ENCODE data around the gene SAP30. TPM values are rescaled to one million over a fixed set of nuclear protein-coding genes. Genes with fewer than 3 reads are reported as not detected.

SAP30 gene
- total and polyA plus RNA-seq, 2 experiments from 2014 or later, result 9.3 to 16.5 TPM

GRCh38 chr4:173325007-173325736 lies 45.6 kb upstream of the SAP30 start:
- peaks cover 9% of the 10 kb centered on the region; the same call in 1 of the 2 replicates for H3K36me3 ChIP-seq (ENCODE audit: insufficient read depth)
- H3K4me1 Mint-ChIP-seq, result peaks cover 4% of the 10 kb centered on the region; the same call in 2 of the 3 replicates
- H4K20me1 ChIP-seq (replicated peaks; ENCODE audit: insufficient read depth), result no peaks in the 10 kb centered on the region
- H3K79me2 ChIP-seq (replicated peaks; ENCODE audit: insufficient read depth), result no peaks in the 10 kb centered on the region
- H3K36me3 Mint-ChIP-seq (ENCODE audit: low read depth), result peaks cover 52% of the 10 kb centered on the region
- TF ChIP-seq, protein P1, sequence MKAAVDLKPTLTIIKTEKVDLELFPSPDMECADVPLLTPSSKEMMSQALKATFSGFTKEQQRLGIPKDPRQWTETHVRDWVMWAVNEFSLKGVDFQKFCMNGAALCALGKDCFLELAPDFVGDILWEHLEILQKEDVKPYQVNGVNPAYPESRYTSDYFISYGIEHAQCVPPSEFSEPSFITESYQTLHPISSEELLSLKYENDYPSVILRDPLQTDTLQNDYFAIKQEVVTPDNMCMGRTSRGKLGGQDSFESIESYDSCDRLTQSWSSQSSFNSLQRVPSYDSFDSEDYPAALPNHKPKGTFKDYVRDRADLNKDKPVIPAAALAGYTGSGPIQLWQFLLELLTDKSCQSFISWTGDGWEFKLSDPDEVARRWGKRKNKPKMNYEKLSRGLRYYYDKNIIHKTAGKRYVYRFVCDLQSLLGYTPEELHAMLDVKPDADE (IDR thresholded peaks at IDR 0.05), result no peak
- no peak for TF ChIP-seq ZNF331 (CRISPR knock-in tag; IDR thresholded peaks at IDR 0.05; ENCODE audit: low read depth)
- TF ChIP-seq, protein P2, sequence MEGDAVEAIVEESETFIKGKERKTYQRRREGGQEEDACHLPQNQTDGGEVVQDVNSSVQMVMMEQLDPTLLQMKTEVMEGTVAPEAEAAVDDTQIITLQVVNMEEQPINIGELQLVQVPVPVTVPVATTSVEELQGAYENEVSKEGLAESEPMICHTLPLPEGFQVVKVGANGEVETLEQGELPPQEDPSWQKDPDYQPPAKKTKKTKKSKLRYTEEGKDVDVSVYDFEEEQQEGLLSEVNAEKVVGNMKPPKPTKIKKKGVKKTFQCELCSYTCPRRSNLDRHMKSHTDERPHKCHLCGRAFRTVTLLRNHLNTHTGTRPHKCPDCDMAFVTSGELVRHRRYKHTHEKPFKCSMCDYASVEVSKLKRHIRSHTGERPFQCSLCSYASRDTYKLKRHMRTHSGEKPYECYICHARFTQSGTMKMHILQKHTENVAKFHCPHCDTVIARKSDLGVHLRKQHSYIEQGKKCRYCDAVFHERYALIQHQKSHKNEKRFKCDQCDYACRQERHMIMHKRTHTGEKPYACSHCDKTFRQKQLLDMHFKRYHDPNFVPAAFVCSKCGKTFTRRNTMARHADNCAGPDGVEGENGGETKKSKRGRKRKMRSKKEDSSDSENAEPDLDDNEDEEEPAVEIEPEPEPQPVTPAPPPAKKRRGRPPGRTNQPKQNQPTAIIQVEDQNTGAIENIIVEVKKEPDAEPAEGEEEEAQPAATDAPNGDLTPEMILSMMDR (conservative IDR thresholded peaks at IDR 0.05; ENCODE audit: low read depth in 2 of 2), result no peak
- no peak for TF ChIP-seq EZH2 (IDR thresholded peaks at IDR 0.05; ENCODE audit: low read depth, unreplicated experiment)
- no peak for TF ChIP-seq ZNF114 (CRISPR knock-in tag; IDR thresholded peaks at IDR 0.05)
- TF ChIP-seq POLR2AphosphoS5 (IDR thresholded peaks at IDR 0.05; ENCODE audit: low read depth), result no peak
- TF ChIP-seq EZH2phosphoT487 (IDR thresholded peaks at IDR 0.05; ENCODE audit: unreplicated experiment), result no peak
- TF ChIP-seq REST (IDR thresholded peaks at IDR 0.05; ENCODE audit: unreplicated experiment), result no peak
- TF ChIP-seq NANOG (IDR thresholded peaks at IDR 0.05; ENCODE audit: borderline replicate concordance), result no peak
- no peak for TF ChIP-seq ZNF462 (CRISPR knock-in tag; IDR thresholded peaks at IDR 0.05)
- TF ChIP-seq CREB1 (CRISPR knock-in tag; IDR thresholded peaks at IDR 0.05; ENCODE audit: low read depth), result no peak
- peaks cover 2% of the 10 kb centered on the region for H3K27me3 Mint-ChIP-seq (ENCODE audit: insufficient read depth, low read depth, poor library complexity)
- H3K4me2 ChIP-seq, result no peak overlapping the region
- H3K27me3 ChIP-seq (ENCODE audit: insufficient read depth), result no peaks in the 10 kb centered on the region
- H3K4me3 ChIP-seq, result no peak overlapping the region
- no peaks in the 10 kb centered on the region for H3K9me2 ChIP-seq (ENCODE audit: insufficient read depth)
- DNase-seq (ENCODE audit: low spot score) (peak; percentile 33), ATAC-seq (peak; percentile 56; the same call in 2 of the 3 replicates)
- no peak overlapping the region; the same call in 1 of the 2 replicates for H3K27ac ChIP-seq (ENCODE audit: low read depth)
- H3K4me1 ChIP-seq (ENCODE audit: insufficient read depth), result no peaks in the 10 kb centered on the region
- no peak overlapping the region for H3K27ac Mint-ChIP-seq
- H2AFZ ChIP-seq, result no peak overlapping the region
- H3F3A ChIP-seq (replicated peaks; ENCODE audit: low read depth), result no peaks in the 10 kb centered on the region
- no peak overlapping the region for H3K4me3 Mint-ChIP-seq
- H3K9me3 Mint-ChIP-seq, result no peaks in the 10 kb centered on the region

Data from GM23338 (cell line).